Right renal cortex interstitium (tissue), 3 donors: ENCODE data around the gene SPACA9. TPM values are rescaled to one million over a fixed set of nuclear protein-coding genes. Genes with fewer than 3 reads are reported as not detected.

Source experiments
- DNase-seq, 3 donors: peaks; one replicate each; pipeline ENCODE4 v3.0.0-alpha.2; 2013; ENCODE audit warnings: low read depth in 3 of 3, low spot score in 2 of 3
- polyA plus RNA-seq, 3 donors: library from polyadenylated mRNA; unstranded; fragments of 120-200 nt; gene quantifications; one replicate each; pipeline ENCODE4 v1.2.1, GENCODE V29; 2013; ENCODE audit not compliant: insufficient read length in 3 of 3

The SPACA9 gene
- polyA plus RNA-seq, 3 donors = 8.4 to 9.3 (median 9.3) TPM

DNA sequence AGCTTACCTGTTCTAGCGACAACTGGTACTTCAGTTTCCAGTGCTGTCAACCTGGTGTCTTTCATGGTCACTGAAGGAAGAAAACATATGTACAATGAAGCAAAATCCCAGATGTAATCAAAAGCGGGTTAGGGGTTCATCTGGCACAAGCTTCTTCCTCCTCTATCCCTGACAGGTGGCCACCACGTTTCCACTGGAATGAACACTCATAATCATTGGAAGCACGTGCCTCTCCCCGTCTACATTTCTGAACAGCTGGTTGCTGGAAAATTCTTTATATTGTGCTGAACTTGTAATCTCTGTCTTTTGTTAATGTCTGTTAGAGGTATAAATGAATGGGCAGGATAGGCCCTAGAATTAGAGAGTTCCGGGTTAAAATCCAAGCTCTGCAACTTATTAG lies 56.3 kb downstream of the SPACA9 start:
- no peak for DNase-seq

DNA sequence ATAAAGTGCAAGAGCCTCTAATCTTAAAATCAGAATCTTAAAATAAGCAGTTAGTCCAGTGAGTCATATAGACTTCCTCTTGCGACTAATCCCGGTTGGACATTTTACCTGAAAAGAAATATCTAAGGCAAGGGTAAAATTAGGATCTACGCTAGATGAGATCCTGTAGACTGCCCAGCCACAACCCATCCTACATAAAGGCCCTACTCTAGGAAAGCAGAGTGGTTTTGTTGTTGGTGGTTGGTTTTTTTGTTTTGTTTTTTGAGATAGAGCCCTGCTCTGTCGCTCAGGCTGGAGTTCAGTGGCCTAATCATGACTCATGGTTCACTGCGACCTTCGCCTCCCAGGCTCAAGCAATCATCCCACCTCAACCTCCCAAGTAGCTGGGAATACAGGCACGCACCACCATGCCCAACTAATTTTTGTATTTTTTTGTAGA lies 58.8 kb downstream of the SPACA9 start:
- DNase-seq = no peak

DNA sequence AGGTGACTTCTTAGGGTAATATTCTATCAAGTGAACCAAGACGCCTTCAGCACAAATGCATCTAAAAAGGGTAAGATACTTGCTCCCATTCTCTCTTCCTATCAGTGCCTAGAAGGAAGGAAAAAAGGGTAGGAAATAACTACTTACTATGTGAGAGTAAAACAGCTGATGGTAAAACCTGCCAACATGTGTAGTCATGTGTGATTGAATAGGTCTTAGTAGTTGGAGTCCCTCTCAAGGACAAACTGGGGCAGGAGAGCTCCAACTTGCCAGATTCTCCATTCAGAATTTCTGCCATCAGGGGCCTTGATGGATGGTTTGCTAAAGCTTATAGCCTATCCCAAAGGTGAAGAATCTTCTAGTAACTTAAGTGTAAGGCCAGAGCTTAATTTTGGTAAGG lies 60.5 kb downstream of the SPACA9 start:
- no peak for DNase-seq

Other genes starting within 250 kb of the SPACA9 start
- 10 to 100 TPM; 15.6 to 17.4 (median 17.3) TPM for gene DDX31, start 208.9 kb upstream of the SPACA9 start, polyA plus RNA-seq
- 10 to 100 TPM; 27.6 to 27.7 (median 27.7) TPM for gene GTF3C4, start 208.4 kb upstream of the SPACA9 start, polyA plus RNA-seq
- gene AK8, start 614 bp upstream of the SPACA9 start, polyA plus RNA-seq = 1 to 10 TPM; 3.2 to 3.8 (median 3.4) TPM
- gene TSC1, start 65.7 kb downstream of the SPACA9 start, polyA plus RNA-seq = 10 to 100 TPM; 36.5 to 40.5 (median 38.5) TPM
- gene GFI1B, start 99.8 kb downstream of the SPACA9 start, polyA plus RNA-seq = 1 to 10 TPM in 1 of 3 donors, under 1 TPM in 2; 0.72 to 1.3 (median 0.92) TPM
- 10 to 100 TPM; 62.3 to 64.2 (median 64.1) TPM for gene GTF3C5, start 152.1 kb downstream of the SPACA9 start, polyA plus RNA-seq
- gene CEL, start 183.1 kb downstream of the SPACA9 start, polyA plus RNA-seq = 1 to 10 TPM; 2.8 to 3.8 (median 3.2) TPM
- gene RALGDS, start 242.3 kb downstream of the SPACA9 start, polyA plus RNA-seq = 10 to 100 TPM; 32.3 to 32.7 (median 32.5) TPM